ENCODE measurements around the gene RAB5B. TPM values are rescaled to one million over a fixed set of nuclear protein-coding genes. Genes with fewer than 3 reads are reported as not detected.

Gene RAB5B
- total RNA-seq, 2 donors from 2014 or later, result 34.2 to 50.8 TPM

DNA sequence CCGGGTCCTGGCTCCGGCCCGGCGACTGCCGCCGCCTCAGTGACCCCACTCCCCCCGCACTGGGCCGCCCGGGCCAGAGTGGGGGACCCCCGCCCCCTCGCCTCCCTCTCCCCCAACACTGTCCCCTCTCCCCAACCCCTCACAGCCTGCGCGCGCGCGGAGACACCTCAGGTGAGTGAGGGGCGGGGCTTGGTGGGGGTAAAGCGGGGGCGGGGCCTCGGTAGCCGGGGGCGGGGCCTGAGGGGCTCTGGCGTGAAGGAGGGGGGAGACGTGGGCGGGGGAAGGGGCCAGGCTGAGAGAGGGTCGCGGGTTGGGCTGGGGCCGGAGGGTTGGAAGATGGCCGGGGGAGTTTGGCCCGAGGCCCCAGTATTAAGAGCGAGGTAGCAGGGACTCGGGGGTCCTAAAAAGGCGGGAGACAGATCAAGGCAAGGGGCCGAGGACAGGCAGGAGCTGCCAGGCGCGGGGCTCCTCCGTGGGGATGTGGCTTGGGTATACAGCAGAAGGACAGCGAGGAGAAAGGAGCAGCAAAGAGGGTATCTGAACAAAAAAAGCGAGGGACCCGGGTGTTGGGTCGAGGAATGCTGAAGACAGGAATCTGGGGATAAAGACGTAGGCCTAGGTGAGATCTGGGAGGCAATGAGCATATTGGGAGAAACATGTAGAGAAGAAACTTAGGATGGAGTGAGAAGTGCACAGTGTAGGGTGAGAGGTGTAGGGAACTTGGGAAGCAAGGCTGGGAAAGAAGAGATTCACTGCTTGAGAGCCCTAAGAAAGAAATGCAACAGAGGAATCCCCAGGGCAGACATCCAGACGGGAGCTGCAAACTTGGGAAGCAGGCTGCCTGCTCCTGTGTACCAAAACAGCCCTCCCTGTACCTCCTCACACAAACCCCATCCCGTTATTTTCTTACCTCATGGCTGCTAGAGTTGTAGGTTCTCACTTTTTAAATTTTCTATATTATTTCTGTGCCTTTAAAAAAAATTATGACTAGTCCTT lies 34.0 kb downstream of the RAB5B start:
- Mint-ChIP-seq H3K27me3 (no peaks in the 10 kb centered on the region), H3K27ac (peak overlapping the region; percentile 84), H3K4me3 (peak overlapping the region; percentile 87), H3K9me3 (no peaks in the 10 kb centered on the region), H3K36me3 (ENCODE audit: low read depth) (no peaks in the 10 kb centered on the region), H3K4me1 (peaks cover 11% of the 10 kb centered on the region)
- ATAC-seq (replicated peaks), result peak; percentile 83

DNA sequence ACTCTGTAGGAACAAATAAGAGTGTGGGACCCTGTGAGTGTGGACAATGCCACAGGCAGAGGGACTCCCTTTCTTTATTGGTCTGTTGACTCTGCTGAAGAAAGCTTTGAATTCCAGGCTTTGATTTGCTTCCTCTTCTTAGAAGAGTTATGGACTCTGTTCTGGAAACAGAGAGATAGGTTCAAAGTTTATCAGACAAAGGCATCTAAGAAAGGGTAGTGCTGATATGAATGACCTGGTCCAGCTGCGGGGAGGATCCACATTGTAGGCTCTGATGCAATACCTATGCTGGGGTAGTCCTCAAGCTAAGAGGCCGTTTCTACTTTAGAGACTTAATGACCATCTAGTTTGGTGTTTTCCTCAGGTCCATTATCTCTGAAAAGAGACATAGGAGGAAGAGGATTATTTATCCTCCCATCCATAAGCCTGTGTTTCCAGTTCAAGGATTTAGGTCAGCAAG lies 36.3 kb downstream of the RAB5B start:
- Mint-ChIP-seq H3K27ac (no peak overlapping the region), H3K4me1 (peaks cover 11% of the 10 kb centered on the region), H3K9me3 (no peaks in the 10 kb centered on the region), H3K27me3 (no peaks in the 10 kb centered on the region), H3K4me3 (no peak overlapping the region), H3K36me3 (ENCODE audit: low read depth) (no peaks in the 10 kb centered on the region)
- ATAC-seq (replicated peaks), result no peak

- Mint-ChIP-seq H3K27ac (peak overlapping the region; percentile 33), H3K4me3 (no peak overlapping the region), H3K9me3 (no peaks in the 10 kb centered on the region), H3K36me3 (ENCODE audit: low read depth) (no peaks in the 10 kb centered on the region), H3K4me1 (peaks cover 18% of the 10 kb centered on the region), H3K27me3 (no peaks in the 10 kb centered on the region)
- no peak for ATAC-seq (replicated peaks)
These were observed 37.7 kb downstream of the RAB5B start for GRCh38 chr12:56011509-56012090.

- H3K27ac Mint-ChIP-seq, result no peak overlapping the region
- no peak overlapping the region for H3K4me3 Mint-ChIP-seq
- no peaks in the 10 kb centered on the region for H3K9me3 Mint-ChIP-seq
- ATAC-seq (replicated peaks), result no peak
- H3K27me3 Mint-ChIP-seq, result no peaks in the 10 kb centered on the region
- H3K36me3 Mint-ChIP-seq (ENCODE audit: low read depth), result no peaks in the 10 kb centered on the region
- peaks cover 13% of the 10 kb centered on the region for H3K4me1 Mint-ChIP-seq
These were observed 39.6 kb downstream of the RAB5B start for GRCh38 chr12:56013482-56013881.

- H3K4me3 Mint-ChIP-seq, result no peak overlapping the region
- no peak overlapping the region for H3K27ac Mint-ChIP-seq
- H3K4me1 Mint-ChIP-seq, result peaks cover 8% of the 10 kb centered on the region
- no peak for ATAC-seq (replicated peaks)
- no peaks in the 10 kb centered on the region for H3K27me3 Mint-ChIP-seq
- no peaks in the 10 kb centered on the region for H3K36me3 Mint-ChIP-seq (ENCODE audit: low read depth)
- H3K9me3 Mint-ChIP-seq, result no peaks in the 10 kb centered on the region
These were observed 40.3 kb downstream of the RAB5B start for GRCh38 chr12:56014205-56014604.

DNA sequence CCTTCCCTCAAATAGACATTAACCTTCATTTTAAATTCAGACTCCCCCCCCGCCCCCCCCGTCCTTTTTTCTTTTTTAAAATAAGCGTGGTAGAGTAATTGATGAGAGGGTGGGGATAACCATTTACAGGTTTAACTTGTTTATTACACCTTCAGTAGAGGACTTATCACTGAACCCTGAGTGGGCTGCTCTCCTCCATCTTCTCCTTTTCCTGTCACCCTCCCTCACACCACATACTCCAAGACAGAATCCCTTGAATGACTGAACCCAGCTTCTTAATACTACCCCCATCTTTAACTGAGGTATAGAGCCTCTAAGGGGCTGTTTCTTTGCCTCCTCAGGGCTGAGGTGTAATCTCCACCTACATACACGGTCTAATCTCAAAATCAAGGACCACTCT lies 43.3 kb downstream of the RAB5B start:
- ATAC-seq (replicated peaks), result no peak
- no peak overlapping the region for H3K27ac Mint-ChIP-seq
- no peaks in the 10 kb centered on the region for H3K9me3 Mint-ChIP-seq
- H3K36me3 Mint-ChIP-seq (ENCODE audit: low read depth), result peaks cover 7% of the 10 kb centered on the region
- no peaks in the 10 kb centered on the region for H3K27me3 Mint-ChIP-seq
- H3K4me3 Mint-ChIP-seq, result no peak overlapping the region
- peaks cover 14% of the 10 kb centered on the region for H3K4me1 Mint-ChIP-seq

- Mint-ChIP-seq H3K27ac (no peak overlapping the region), H3K27me3 (no peaks in the 10 kb centered on the region), H3K36me3 (ENCODE audit: low read depth) (peaks cover 10% of the 10 kb centered on the region), H3K4me1 (peaks cover 14% of the 10 kb centered on the region), H3K4me3 (no peak overlapping the region), H3K9me3 (no peaks in the 10 kb centered on the region)
- no peak for ATAC-seq (replicated peaks)
These were observed 44.5 kb downstream of the RAB5B start for GRCh38 chr12:56018356-56018755.

GRCh38 chr12:56020423-56021184 lies 46.7 kb downstream of the RAB5B start, which contains the start of gene IKZF4:
Gene IKZF4 (plus strand): TSS chr12:56021043. CDS start chr12:56021494, 451 bp downstream.
- peak within 1 kb of the TSS; percentile 98 for H3K4me3 Mint-ChIP-seq
- H3K36me3 Mint-ChIP-seq (ENCODE audit: low read depth), result peaks cover 27% of the 10 kb centered on the region
- peak within 1 kb of the TSS; percentile 97 for H3K27ac Mint-ChIP-seq
- peak; percentile 45 for ATAC-seq (replicated peaks)
- no peaks in the 10 kb centered on the region for H3K9me3 Mint-ChIP-seq
- peaks cover 17% of the 10 kb centered on the region for H3K4me1 Mint-ChIP-seq
- no peaks in the 10 kb centered on the region for H3K27me3 Mint-ChIP-seq

DNA sequence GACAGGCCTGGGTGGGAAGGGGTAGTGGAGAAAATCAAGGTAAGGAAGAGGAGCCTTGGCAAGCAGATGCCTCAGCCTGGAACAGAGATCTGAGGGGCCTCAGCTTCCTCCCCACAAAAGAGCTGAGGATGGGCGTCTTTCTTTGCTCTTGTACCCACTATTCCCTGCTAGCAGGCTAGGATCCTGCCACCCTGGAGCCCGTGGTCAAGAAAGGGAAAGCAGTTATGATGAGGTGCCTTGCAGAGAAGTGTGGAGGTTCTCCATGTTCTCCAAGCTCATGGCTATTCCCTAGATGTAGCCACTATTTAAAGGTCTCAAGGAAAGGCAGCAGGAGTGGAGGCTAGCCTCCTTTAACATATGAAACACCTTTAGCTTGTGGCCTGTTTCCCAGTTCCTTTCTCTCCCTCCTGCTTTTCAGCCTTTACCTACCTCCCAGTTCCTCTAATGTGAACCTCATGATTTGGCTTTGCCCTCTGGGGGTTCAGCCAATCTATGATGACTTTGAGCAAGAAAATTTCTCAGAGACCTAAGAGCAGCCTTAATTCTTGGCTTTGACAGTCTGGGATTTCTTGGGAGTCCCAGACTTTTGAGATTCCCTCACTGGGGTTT lies 48.1 kb downstream of the RAB5B start:
- Mint-ChIP-seq H3K4me3 (peak overlapping the region; percentile 98), H3K9me3 (no peaks in the 10 kb centered on the region), H3K4me1 (peaks cover 12% of the 10 kb centered on the region), H3K27ac (peak overlapping the region; percentile 97), H3K27me3 (no peaks in the 10 kb centered on the region), H3K36me3 (ENCODE audit: low read depth) (peaks cover 41% of the 10 kb centered on the region)
- peak; percentile 5 for ATAC-seq (replicated peaks)

GRCh38 chr12:56028511-56029165 lies 54.8 kb downstream of the RAB5B start:
- H3K4me1 Mint-ChIP-seq, result peaks cover 19% of the 10 kb centered on the region
- H3K27ac Mint-ChIP-seq, result peak overlapping the region; percentile 20
- ATAC-seq (replicated peaks), result no peak
- no peak overlapping the region for H3K4me3 Mint-ChIP-seq
- H3K9me3 Mint-ChIP-seq, result no peaks in the 10 kb centered on the region
- H3K36me3 Mint-ChIP-seq (ENCODE audit: low read depth), result peaks cover 91% of the 10 kb centered on the region
- H3K27me3 Mint-ChIP-seq, result no peaks in the 10 kb centered on the region

- Mint-ChIP-seq H3K27me3 (no peaks in the 10 kb centered on the region), H3K4me1 (peaks cover 16% of the 10 kb centered on the region), H3K9me3 (no peaks in the 10 kb centered on the region), H3K36me3 (ENCODE audit: low read depth) (peaks cover 91% of the 10 kb centered on the region), H3K4me3 (no peak overlapping the region), H3K27ac (peak overlapping the region; percentile 20)
- no peak for ATAC-seq (replicated peaks)
These were observed 55.3 kb downstream of the RAB5B start for GRCh38 chr12:56029166-56029519.

GRCh38 chr12:56029666-56030293 lies 55.9 kb downstream of the RAB5B start:
- Mint-ChIP-seq H3K27ac (peak overlapping the region; percentile 20), H3K4me3 (no peak overlapping the region), H3K27me3 (no peaks in the 10 kb centered on the region), H3K36me3 (ENCODE audit: low read depth) (peaks cover 95% of the 10 kb centered on the region), H3K9me3 (no peaks in the 10 kb centered on the region), H3K4me1 (peaks cover 16% of the 10 kb centered on the region)
- ATAC-seq (replicated peaks), result peak; percentile 50

GRCh38 chr12:56031987-56032386 lies 58.1 kb downstream of the RAB5B start:
- peak; percentile 73 for ATAC-seq (replicated peaks)
- peaks cover 95% of the 10 kb centered on the region for H3K36me3 Mint-ChIP-seq (ENCODE audit: low read depth)
- peaks cover 16% of the 10 kb centered on the region for H3K4me1 Mint-ChIP-seq

More at GRCh38 chr12:56031987-56032386, 58.1 kb downstream of the RAB5B start:
- peak overlapping the region; percentile 53 for H3K4me3 Mint-ChIP-seq
- H3K9me3 Mint-ChIP-seq, result no peaks in the 10 kb centered on the region
- no peaks in the 10 kb centered on the region for H3K27me3 Mint-ChIP-seq
- H3K27ac Mint-ChIP-seq, result peak overlapping the region; percentile 75

Data from activated T-helper 17 cell treated with anti-CD3 and anti-CD28 coated beads, Interleukin-2, amount 50 U/mL, for 72 hours (primary cell).